ENCODE data around the gene RRP1B. TPM values are rescaled to one million over a fixed set of nuclear protein-coding genes. Genes with fewer than 3 reads are reported as not detected.

The RRP1B gene
- total and polyA plus RNA-seq, 12 donors = 5.0 to 11.3 (median 8.4) TPM

GRCh38 chr21:43692949-43693348 is 33.6 kb downstream of the RRP1B start:
- no peaks in the 10 kb centered on the region for H3K27me3 ChIP-seq
- ATAC-seq = peak in 1 of 8 donors; percentile 27
- H3K27ac ChIP-seq = no peak overlapping the region
- WGBS, 2 donors = 93 to 94% methylated on average over 8 of the region's 8 CpGs
- peaks cover 0 to 7% (median 0%) of the 10 kb centered on the region in 9 donors for H3K4me1 ChIP-seq
- no peaks in the 10 kb centered on the region for H3K9me3 ChIP-seq
- no peak overlapping the region for H3K4me3 ChIP-seq
- intact Hi-C loops (cut with DNase I) = no loop called here
- no peak for DNase-seq
- no peak for TF ChIP-seq CTCF (IDR thresholded peaks at IDR 0.05)
- H3K36me3 ChIP-seq = peaks cover 0 to 95% (median 43%) of the 10 kb centered on the region in 9 donors

DNA sequence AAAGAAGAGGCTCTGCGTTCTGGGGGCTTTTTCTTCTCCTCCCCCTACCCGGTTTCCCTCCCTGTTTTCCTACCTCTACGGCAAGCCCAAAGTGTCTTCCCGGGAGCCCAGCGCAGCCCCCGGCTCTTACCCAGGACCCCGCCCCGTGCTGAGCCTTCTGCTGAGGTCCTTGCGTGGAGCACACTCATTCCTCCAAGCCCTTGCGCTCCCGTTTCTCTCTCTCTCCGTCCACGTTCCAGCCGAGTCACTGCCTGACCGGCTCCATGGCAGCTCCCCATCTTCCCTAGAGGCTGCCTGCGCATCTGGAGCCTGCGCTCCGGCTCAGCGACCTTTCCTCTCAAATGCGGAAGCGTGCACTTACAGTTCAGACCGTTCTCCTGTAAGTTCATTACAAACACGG is 34.6 kb downstream of the RRP1B start:
- DNase-seq (no peak), ATAC-seq (no peak)
- H3K9me3 ChIP-seq = no peaks in the 10 kb centered on the region
- H3K4me1 ChIP-seq = no peaks in the 10 kb centered on the region
- intact Hi-C loops (cut with DNase I) = no loop called here
- H3K36me3 ChIP-seq = peaks cover 0 to 85% (median 33%) of the 10 kb centered on the region in 9 donors
- 94 to 95% methylated on average over 23 of the region's 23 CpGs for WGBS, 2 donors
- TF ChIP-seq CTCF (IDR thresholded peaks at IDR 0.05) = no peak
- H3K4me3 ChIP-seq = no peak overlapping the region
- no peaks in the 10 kb centered on the region for H3K27me3 ChIP-seq
- H3K27ac ChIP-seq = no peak overlapping the region

- DNase-seq (no peak), ATAC-seq (no peak)
- peaks cover 0 to 79% (median 29%) of the 10 kb centered on the region in 9 donors for H3K36me3 ChIP-seq
- H3K9me3 ChIP-seq = no peaks in the 10 kb centered on the region
- H3K4me1 ChIP-seq = no peaks in the 10 kb centered on the region
- 94 to 96% methylated on average over 27 of the region's 27 CpGs for WGBS, 2 donors
- intact Hi-C loops (cut with DNase I) = no loop called here
- no peaks in the 10 kb centered on the region for H3K27me3 ChIP-seq
- H3K27ac ChIP-seq = no peak overlapping the region
- H3K4me3 ChIP-seq = no peak overlapping the region
- TF ChIP-seq CTCF (IDR thresholded peaks at IDR 0.05) = no peak
Measured at GRCh38 chr21:43694437-43695079, 35.2 kb downstream of the RRP1B start.

- WGBS, 2 donors = 93 to 96% methylated on average over 17 of the region's 17 CpGs
- no peak for TF ChIP-seq CTCF (IDR thresholded peaks at IDR 0.05)
- intact Hi-C loops (cut with DNase I) = no loop called here
- Histone ChIP-seq H3K9me3 (no peaks in the 10 kb centered on the region), H3K27ac (no peak overlapping the region), H3K27me3 (no peaks in the 10 kb centered on the region), H3K4me3 (no peak overlapping the region), H3K4me1 (no peaks in the 10 kb centered on the region), H3K36me3 (peaks cover 0 to 62% (median 16%) of the 10 kb centered on the region in 9 donors)
- DNase-seq = no peak
- peak in 1 of 8 donors; percentile 30 for ATAC-seq
Measured at GRCh38 chr21:43696214-43696613, 36.9 kb downstream of the RRP1B start.
